ENCODE measurements around the gene ZSCAN5C. TPM values are rescaled to one million over a fixed set of nuclear protein-coding genes. Genes with fewer than 3 reads are reported as not detected.
"Not testable (repeated sequence)": the region's sequence is repeated elsewhere in the genome, so short reads cannot be mapped to it uniquely, and the experiment has no call there.

Gene ZSCAN5C, protein sequence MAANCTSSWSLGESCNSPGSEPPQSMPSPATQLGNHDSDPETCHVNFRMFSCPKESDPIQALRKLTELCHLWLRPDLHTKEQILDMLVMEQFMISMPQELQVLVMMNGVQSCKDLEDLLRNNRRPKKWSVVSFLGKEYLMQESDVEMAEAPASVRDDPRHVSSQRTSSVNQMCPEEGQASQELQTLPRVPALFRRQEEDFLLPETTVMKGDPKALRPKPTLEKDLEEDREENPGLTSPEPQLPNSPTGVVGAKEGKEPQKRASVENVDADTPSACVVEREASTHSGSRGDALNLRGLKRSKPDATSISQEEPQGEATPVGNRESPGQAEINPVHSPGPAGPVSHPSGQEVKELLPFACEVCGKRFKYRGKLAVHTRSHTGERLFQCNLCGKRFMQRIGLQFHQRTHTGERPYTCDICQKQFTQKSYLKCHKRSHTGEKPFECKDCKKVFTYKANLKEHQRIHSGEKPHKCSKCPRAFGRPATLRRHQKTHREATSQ
- total RNA-seq = not detected

DNA sequence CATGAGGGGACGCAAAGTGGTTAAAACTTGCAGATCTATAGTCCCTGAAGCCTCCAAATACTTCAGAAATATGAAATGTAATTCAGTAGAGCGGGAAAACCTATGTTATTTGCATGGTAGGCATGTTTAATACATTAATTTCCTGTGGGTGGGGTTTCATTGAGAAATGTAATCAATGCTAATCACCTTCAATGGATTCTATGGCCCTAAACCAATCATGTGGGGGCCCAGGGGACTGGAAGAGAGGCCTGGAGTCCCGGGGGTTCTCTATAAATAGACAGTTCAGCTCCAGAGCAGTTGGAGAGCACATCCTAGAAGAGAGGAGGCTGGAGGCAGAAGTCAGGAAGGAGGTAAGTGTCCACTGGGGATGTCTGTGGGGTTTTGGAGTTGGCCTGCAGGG, at the start of gene ZSCAN5C:
TSS of gene ZSCAN5C (plus strand) at position 301 of the 400 bp plus-strand sequence. CDS start 3,641 bp downstream, outside the sequence.
- ChIA-PET POLR2A (no interaction called here), CTCF (no interaction called here)

DNA sequence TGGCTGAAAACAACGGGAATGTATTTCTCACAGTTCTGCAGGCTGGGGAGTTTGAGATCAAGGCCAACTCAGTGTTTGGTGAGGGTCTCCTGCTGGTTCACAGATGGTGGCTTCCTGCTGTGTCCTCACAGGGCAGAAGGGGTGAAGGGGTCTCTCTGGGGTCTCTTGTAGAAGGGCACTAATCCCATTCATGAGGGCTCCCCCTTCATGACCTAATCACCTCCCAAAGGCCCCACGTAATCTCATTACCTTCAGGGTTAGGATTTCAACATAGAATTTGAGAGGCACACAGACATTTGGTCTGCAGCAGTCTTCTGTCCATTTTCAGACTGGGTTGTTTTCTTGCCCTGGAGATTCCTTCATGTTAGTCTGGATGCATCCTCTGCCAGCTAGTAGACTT, 49.4 kb upstream of the ZSCAN5C start:
- POLR2A ChIA-PET = no interaction called here
- CTCF ChIA-PET = no interaction called here

DNA sequence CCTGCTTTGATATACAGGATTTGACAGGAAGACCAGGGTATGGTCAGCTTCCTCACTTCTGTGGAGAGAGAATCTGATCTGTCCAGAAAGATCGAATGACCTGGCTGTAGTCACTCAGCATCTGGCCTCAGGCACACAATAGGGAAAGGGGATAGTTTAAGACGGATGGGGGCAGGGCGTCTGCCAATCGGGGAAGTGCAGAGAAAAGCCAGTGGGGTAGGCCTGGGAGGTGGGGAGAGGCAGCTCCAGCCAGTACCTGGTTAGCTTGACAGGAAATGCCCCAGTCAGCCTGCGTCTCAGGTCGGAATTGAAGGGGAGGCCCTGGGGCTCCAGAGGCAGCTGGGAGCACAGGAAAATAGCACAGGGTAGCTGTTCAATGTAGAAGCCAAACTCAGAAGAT, 48.6 kb upstream of the ZSCAN5C start:
- ChIA-PET CTCF (interaction anchor here (0.6 kb wide), 1 partner anchor 25 kb away, joined by 3 read pairs; no protein-coding TSS in a partner anchor), POLR2A (no interaction called here)

DNA sequence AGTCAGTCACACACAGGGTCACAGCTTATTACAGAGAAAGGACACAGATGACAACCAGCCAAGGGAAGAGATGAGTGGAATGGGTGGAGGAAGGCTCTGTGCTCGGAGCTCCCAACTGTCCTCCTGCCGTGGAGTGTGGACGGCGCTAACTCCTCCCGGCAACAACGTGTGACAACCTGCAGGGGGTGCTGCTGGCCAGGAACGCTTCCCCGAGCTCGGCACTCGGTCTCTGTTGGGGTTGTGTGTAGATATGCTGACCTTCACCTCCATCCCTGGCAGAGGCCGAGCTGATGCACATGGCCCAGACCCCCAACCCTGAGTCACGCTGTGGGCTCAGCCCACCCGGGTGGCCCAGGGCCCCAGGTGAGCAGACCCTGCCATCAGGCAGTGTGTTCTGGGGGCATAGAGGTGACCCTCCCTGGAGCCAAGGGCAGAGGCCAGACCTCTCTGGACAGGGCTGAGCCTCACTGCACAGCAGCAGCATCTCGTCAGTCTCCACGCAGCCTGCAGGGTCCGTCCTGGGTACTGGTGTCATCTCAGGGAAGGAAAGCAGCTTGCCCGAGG, 46.9 kb upstream of the ZSCAN5C start:
- POLR2A ChIA-PET = no interaction called here
- CTCF ChIA-PET = interaction anchor here (1.1 kb wide), 1 partner anchor 15 kb away, joined by 3 read pairs; no protein-coding TSS in a partner anchor

DNA sequence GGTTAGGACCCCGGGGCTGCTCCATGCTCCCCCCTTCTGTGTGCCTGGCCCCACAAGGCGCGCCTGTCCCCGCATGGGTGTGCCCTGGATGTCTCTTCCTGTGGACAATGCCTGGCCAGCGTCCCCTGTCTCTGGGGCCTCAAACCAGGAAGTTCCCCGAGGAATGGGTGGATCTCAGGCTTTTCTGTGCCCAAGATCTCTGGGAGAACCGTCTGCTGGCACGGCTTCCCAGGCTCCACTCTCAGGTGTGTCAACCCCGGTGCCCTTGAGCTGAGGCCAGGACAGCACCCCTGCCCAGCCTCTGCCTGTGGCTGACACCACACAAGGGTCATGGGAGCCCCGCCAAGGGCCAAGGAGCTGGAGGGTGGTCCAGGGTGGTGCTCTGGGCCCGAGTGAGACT, 45.3 kb upstream of the ZSCAN5C start:
- ChIA-PET POLR2A (no interaction called here), CTCF (no interaction called here)

DNA sequence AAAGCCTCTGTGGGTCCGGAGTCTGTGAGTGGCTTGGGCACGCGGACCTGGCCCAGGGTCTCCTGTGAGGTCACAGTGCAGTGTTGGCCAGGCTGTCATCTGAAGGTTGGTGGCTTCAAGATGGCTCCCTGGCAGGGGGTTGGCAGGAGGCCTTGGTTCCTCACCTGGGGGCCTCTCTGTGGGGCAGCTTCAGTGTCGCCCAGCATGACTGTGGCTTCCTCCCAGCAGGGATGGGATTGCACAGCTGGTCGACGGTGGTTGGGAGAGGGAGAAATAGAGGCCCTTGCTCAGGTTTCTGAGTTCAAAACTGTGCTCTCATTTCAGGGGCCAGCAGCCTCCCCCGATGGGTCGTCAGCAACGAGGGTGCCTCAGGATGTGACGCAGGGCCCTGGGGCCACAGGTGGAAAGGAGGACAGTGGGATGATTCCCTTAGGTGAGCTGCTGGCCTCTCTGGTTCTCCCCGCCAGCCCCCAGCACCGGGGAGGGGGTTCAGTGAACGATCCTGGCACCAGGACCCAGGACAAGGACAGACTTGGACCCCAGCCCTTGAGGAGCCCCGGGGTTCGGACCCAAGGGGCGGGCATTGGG, 43.8 kb upstream of the ZSCAN5C start:
- ChIA-PET CTCF (no interaction called here), POLR2A (no interaction called here)

DNA sequence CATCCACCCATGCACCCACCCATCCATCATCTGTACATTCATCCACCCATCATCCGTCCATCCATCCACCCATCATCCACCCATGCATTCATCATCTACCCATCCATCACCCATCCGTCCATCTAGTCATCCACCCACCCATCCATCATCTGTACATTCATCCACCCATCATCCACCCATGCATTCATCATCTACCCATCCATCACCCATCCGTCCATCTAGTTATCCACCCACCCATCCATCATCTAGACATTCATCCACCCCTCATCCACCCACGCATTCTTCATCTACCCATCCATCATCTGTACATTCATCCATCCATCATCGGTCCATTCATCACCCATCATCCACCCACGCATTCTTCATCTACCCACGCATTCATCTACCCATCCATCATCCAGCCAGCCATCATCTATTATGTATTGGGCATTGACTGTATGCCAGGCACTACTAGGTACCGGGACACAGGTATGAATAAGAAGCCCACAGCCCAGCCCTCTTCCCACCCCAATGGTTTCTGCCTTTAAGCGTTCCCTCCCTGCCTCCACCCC, 43.0 kb upstream of the ZSCAN5C start:
- POLR2A ChIA-PET = no interaction called here
- CTCF ChIA-PET = no interaction called here

DNA sequence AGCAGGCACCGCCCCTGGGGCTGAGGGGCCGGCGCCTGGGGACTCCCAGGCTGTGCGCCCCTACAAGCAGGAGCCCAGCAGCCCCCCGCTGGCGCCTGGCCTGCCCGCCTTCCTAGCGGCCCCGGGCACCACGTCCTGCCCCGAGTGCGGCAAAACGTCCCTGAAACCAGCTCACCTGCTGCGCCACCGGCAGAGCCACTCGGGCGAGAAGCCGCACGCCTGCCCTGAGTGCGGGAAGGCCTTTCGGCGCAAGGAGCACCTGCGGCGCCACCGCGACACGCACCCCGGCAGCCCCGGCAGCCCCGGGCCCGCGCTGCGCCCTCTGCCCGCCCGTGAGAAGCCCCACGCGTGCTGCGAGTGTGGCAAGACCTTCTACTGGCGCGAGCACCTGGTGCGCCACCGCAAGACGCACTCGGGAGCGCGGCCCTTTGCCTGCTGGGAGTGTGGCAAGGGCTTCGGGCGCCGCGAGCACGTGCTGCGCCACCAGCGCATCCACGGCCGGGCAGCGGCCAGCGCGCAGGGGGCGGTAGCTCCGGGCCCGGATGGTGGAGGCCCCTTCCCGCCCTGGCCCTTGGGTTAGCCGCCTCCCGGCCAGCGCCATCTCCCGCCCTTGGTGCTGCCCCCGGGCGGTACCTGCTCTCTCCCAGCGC, 42.3 kb upstream of the ZSCAN5C start:
- ChIA-PET CTCF (no interaction called here), POLR2A (no interaction called here)

DNA sequence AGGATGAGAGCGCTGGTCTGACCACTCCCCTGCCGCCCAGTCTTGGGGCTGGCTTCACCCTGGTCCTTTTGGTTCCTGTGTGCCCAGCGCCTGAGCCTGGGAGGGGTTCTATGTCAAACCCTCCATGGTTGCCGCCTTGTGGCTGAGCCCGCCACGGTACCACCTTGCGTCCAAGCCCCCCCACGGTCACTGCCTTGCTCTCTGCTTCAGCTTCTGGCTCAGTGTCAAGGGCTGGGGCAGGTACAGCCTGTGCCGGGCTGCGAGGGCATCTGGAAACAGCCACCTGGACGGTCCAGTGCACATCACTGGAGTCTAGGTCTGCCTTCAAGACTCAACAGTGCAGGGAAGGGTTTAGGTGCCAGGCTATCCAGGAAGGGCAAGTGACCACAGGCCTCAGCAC, 40.5 kb upstream of the ZSCAN5C start:
- ChIA-PET POLR2A (interaction anchor here (0.5 kb wide), 1 partner anchor 23 kb away, joined by 3 read pairs; no protein-coding TSS in a partner anchor), CTCF (no interaction called here)

DNA sequence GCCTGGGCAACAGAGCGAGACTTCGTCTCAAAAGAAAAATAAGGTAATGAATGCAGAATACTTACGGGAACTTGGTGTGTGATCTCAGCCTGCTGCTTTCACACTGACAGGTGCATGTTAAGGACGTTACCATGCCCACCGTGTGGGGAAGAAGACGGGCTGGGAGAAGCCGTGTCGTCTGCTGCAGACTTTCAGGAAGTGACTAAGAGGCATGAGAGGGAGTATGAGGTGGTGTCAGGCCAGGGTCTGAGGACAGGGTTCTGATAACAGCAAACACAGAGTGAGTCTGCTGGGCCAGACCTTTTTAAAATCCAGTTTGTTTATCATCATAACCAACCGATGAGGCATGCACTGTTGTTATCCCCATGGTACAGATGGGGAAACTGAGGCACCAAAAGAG, 39.8 kb upstream of the ZSCAN5C start:
- ChIA-PET POLR2A (interaction anchor here (0.7 kb wide), 1 partner anchor 469 kb away, joined by 4 read pairs; no protein-coding TSS in a partner anchor), CTCF (interaction anchor here (0.9 kb wide), 1 partner anchor 57 kb away, joined by 3 read pairs; no protein-coding TSS in a partner anchor)

DNA sequence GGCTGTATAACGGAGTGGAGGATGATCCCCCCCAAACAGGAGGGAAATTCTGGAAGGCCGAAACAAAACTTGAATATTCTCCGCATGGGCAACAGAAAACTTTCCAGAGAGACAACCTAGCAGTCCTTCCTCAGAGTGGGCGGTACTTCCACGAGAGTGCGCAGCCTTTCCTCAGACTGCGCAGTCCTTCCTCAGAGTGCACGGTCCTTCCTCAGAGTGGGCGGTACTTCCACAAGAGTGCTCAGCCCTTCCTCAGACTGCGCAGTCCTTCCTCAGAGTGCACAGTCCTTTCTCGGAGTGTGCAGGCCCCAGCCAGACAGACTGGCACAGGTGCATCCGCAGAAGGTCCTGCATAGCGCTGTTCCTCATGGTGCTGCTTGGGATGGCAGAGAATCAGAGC, 39.0 kb upstream of the ZSCAN5C start:
- CTCF ChIA-PET = interaction anchor here (0.7 kb wide), 1 partner anchor 1062 kb away, joined by 5 read pairs; no protein-coding TSS in a partner anchor

DNA sequence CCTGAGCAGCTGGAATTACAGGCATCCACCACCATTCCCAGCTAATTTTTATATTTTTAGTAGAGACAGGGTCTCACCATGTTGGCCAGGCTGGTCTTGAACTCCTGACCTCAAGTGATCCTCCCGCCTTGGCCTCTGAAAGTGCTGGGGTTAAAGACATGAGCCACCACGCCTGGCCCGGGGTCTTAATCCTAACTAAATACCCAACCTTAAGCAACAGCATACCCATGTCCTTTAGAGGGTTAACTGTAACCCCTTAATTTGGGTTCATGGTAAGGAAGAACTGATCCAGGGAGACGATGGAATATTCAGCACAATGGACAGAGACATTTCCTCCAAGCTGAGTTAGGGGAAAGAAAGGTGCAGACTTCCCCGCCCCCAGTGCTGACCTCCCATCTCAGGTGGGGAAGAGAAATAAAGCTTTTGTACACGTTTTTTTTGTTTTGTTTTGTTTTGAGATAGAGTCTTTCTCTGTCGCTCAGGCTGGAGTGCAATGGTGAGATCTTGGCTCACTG, 35.0 kb upstream of the ZSCAN5C start:
- ChIA-PET POLR2A (no interaction called here), CTCF (no interaction called here)

More for the DNA sequence above, 39.0 kb upstream of the ZSCAN5C start:
- POLR2A ChIA-PET = no interaction called here

DNA sequence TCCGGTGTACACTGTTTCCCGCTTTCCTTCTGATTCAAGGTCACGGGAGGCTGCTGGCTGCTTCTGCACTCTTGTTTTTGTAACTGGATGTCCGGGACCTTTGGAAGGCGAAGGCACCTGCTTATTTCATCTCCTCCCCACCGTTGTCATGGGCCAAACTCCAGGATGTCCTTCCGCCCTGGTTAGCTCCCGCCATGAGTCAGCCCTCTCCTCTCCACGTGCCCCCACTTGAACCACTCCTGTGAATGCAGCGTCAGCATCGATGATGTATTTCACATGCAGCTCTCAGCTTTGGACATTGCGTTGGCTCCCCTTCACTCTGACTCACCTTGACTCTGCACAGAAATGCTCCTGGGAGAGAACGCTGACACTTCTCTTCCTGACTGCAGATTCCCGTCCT, 31.8 kb upstream of the ZSCAN5C start:
- CTCF ChIA-PET = interaction anchor here (0.7 kb wide), 1 partner anchor 15 kb away, joined by 3 read pairs; no protein-coding TSS in a partner anchor
- POLR2A ChIA-PET = no interaction called here

DNA sequence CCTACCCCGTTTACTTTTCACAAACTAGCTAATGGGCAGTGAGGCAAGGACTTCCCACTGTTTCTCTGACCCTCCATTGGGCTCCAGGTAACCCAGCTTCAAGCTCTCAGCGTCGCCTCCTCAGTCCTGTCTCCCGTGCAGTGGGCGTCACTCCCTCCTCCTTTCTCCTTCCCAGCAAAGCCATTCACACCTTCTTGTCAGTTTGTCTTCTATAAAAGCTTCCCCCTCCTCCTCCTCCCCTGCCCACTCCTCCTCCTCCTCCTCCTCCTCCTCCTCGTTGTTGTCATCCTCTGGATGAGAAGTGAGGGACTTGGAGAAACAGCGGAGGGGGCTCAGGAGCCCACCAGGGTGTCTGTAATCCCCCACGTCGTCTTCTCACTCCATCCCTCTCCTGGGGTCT, 28.0 kb upstream of the ZSCAN5C start:
- CTCF ChIA-PET = no interaction called here

DNA sequence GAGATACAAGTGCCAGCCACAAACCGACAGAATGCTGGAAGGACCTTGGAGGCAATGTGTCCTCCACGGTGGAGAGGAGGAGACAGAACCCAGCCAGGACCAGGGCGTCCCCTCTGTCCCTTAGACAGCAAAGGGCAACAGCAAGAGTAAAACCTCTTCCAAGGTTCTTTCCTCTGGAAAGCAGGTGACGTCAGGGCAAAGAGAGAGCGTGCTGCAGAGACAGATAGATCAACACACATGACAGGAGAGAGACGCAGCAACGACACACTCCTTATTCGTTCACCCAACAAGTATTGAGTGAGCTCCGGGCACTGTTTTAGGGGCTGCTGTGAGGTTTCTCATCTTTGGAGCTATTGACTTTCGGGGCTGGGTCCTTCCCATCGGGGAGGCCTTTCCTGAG, 27.5 kb upstream of the ZSCAN5C start:
- POLR2A ChIA-PET = no interaction called here
- CTCF ChIA-PET = no interaction called here

More for the DNA sequence above, 28.0 kb upstream of the ZSCAN5C start:
- POLR2A ChIA-PET = no interaction called here

DNA sequence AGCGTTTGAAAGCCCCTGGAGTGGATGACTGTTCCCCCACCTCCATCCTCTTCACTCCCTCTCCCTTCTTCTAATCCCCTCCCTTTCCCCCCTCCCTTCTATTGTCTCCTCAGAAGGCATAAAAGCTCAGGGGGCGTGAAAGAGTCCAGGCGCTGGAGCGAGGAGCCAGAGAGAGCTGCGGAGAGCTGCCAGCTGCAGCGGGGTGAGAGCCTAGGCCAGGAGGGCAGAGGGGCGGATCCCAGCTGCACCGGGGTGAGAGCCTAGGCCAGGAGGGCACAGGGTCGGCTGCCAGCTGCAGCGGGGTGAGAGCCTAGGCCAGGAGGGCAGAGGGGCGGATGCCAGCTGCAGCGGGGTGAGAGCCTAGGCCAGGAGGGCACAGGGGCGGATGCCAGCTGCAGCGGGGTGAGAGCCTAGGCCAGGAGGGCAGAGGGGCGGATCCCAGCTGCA, 26.2 kb upstream of the ZSCAN5C start, which contains the start of gene GALP:
TSS of gene GALP (plus strand) at position 148 of the 447 bp plus-strand sequence. CDS start 1,101 bp downstream, outside the sequence.
- CTCF ChIA-PET = interaction anchor here (0.9 to 1.5 kb wide), 3 partner anchors 12 to 173 kb away, joined by 3 to 4 read pairs (median 3); no protein-coding TSS in a partner anchor
- POLR2A ChIA-PET = not testable (repeated sequence)

DNA sequence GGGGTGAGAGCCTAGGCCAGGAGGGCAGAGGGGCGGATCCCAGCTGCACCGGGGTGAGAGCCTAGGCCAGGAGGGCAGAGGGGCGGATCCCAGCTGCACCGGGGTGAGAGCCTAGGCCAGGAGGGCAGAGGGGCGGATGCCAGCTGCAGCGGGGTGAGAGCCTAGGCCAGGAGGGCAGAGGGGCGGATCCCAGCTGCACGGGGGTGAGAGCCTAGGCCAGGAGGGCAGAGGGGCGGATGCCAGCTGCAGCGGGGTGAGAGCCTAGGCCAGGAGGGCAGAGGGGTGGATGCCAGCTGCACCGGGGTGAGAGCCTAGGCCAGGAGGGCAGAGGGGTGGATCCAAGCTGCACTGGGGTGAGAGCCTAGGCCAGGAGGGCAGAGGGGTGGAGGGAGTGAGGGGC, 25.8 kb upstream of the ZSCAN5C start:
- CTCF ChIA-PET = interaction anchor here (0.9 to 1.5 kb wide), 3 partner anchors 12 to 172 kb away, joined by 3 to 4 read pairs (median 3); no protein-coding TSS in a partner anchor
- POLR2A ChIA-PET = not testable (repeated sequence)

DNA sequence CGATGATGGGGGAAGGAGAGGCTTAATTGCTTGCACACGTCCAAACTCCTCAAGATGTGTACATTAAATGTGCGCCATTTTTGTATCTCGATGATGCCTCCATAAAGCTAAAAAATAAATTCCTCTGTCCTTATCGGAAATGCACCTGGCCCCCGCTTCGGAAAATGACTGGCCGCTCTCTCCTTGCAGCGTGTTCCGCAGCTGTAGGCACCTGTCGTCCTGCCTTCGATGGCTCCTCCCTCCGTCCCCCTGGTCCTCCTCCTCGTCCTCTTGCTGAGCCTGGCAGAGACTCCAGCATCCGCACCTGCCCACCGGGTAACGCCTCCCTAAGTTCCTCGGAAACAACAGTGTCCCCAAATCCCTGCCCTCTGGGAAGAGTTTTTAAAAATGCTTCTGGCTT, 25.2 kb upstream of the ZSCAN5C start:
- ChIA-PET POLR2A (no interaction called here), CTCF (no interaction called here)

DNA sequence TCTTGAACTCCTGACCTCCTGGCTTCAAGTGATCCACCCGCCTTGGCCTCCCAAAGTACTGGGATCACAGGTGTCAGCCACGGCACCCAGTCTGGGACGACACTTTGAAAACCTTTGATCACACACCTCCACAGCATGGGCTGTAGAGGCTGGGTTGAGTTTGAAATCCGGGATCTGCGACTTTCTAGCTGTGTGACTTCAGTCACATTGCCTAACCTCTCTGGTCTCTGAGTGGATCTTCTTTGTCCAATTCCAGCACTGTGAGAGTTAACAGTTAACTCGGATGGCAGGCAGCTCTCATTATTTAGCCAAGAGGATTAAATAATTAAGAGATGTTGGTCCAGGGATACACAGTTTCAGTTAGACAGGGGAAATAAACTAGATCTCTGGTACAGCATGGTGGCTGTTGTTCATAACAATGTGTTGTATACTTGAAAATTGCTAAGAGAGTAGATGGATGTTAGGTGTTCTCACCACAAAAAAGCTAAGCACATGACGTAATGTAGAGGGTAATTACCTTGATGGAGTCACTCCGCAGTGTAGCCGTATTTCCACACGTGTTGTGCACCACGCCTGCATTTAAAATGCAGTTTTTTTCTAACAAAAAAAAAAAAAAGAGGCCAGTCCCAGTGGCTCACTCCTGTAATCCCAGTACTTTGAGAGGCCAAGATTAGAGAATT, 24.4 kb upstream of the ZSCAN5C start:
- POLR2A ChIA-PET = no interaction called here

More for the DNA sequence above, 24.4 kb upstream of the ZSCAN5C start:
- CTCF ChIA-PET = no interaction called here
